Glutamatergic neuron (in vitro differentiated cells): Measurements from ENCODE around the gene CHN2. TPM values are rescaled to one million over a fixed set of nuclear protein-coding genes. Genes with fewer than 3 reads are reported as not detected.
A peak's percentile ranks its signal among the peaks of the same experiment; 100 is the strongest.

ENCODE experiments used
- DNase-seq: peaks from one replicate; pipeline ENCODE4 v3.0.0; 2022
- H3K27ac Mint-ChIP-seq: one replicate; pipeline ENCODE4 v1.8.0; 2020; ENCODE audit warnings: mild to moderate bottlenecking, mixed read lengths, inconsistent platforms; ENCODE audit not compliant: unreplicated experiment
- H3K27me3 Mint-ChIP-seq: one replicate; pipeline ENCODE4 v1.8.0; 2020; ENCODE audit warnings: mild to moderate bottlenecking, moderate library complexity, mixed read lengths, inconsistent platforms; ENCODE audit not compliant: unreplicated experiment
- H3K36me3 Mint-ChIP-seq: one replicate; pipeline ENCODE4 v1.8.0; 2020; ENCODE audit warnings: mild to moderate bottlenecking, mixed read lengths, inconsistent platforms; ENCODE audit not compliant: unreplicated experiment
- H3K4me1 Mint-ChIP-seq: one replicate; pipeline ENCODE4 v1.8.0; 2020; ENCODE audit warnings: mild to moderate bottlenecking, low read depth, mixed read lengths, inconsistent platforms; ENCODE audit not compliant: unreplicated experiment
- H3K4me3 Mint-ChIP-seq: one replicate; pipeline ENCODE4 v1.8.0; 2020; ENCODE audit warnings: mild to moderate bottlenecking, mixed read lengths, inconsistent platforms; ENCODE audit not compliant: unreplicated experiment
- H3K9me3 Mint-ChIP-seq: one replicate; pipeline ENCODE4 v1.8.0; 2020; ENCODE audit warnings: mild to moderate bottlenecking, moderate library complexity, mixed read lengths, inconsistent platforms; ENCODE audit not compliant: unreplicated experiment
- total RNA-seq: library from RNA; stranded (reverse); fragmentation: NEBNext Ultra II Directional; extraction: Animal tissue kit (Norgen Biotek cat#: 25700); gene quantifications from one replicate; pipeline ENCODE4 v1.2.1, GENCODE V29; 2021; ENCODE audit not compliant: unreplicated experiment
- TF ChIP-seq, protein P1 (sequence below): fragments of 200-600 bp; sonication (generic); IDR thresholded peaks from one replicate; pipeline ENCODE4 v1.5.0; 2021; ENCODE audit not compliant: partially characterized antibody, unreplicated experiment

The CHN2 gene
- total RNA-seq, 1 donor from 2014 or later: 63.2 TPM

DNA sequence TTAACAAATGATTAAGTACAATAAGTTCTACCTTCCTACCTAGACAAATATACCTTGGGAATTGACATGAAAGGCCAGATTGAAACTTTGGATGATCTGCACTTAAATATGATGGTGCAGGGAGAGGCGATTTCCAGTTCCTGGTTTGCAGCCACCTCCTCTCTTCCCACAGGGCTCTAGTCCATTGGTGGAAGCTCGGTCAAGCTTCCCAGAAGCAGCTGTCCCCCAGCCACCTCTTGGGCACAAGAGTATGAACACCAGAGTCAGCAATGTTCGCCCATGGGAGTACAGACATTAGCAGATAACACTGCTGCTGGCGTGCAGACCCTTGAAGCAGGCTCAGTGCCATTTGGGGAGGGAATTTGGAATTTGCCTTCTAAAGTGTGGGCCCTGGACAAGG lies 46.8 kb upstream of the CHN2 start:
- no peaks in the 10 kb centered on the region for H3K27me3 Mint-ChIP-seq
- no peak overlapping the region for H3K27ac Mint-ChIP-seq
- H3K4me3 Mint-ChIP-seq: no peak overlapping the region
- TF ChIP-seq, protein P1, sequence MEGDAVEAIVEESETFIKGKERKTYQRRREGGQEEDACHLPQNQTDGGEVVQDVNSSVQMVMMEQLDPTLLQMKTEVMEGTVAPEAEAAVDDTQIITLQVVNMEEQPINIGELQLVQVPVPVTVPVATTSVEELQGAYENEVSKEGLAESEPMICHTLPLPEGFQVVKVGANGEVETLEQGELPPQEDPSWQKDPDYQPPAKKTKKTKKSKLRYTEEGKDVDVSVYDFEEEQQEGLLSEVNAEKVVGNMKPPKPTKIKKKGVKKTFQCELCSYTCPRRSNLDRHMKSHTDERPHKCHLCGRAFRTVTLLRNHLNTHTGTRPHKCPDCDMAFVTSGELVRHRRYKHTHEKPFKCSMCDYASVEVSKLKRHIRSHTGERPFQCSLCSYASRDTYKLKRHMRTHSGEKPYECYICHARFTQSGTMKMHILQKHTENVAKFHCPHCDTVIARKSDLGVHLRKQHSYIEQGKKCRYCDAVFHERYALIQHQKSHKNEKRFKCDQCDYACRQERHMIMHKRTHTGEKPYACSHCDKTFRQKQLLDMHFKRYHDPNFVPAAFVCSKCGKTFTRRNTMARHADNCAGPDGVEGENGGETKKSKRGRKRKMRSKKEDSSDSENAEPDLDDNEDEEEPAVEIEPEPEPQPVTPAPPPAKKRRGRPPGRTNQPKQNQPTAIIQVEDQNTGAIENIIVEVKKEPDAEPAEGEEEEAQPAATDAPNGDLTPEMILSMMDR: no peak
- no peaks in the 10 kb centered on the region for H3K9me3 Mint-ChIP-seq
- no peaks in the 10 kb centered on the region for H3K36me3 Mint-ChIP-seq
- peaks cover 2% of the 10 kb centered on the region for H3K4me1 Mint-ChIP-seq
- no peak for DNase-seq

DNA sequence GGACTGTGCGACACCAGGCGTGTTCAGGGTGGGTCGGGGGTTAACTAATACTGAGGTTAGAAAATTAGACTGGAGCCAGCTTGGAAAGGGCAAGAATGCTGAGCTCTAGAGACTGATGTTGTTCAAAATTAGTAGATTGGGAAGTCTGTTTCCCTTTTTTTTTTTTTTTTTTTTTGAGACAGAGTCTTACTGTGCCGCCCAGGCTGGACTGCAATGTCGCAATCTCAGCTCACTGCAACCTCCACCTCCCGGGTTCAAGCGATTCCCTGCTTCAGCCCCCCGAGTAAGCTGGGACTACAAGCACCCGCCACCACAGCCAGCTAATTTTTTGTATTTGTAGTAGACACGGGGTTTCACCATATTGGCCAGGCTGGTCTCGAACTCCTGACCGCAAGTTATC lies 45.5 kb upstream of the CHN2 start:
- Mint-ChIP-seq H3K36me3 (no peaks in the 10 kb centered on the region), H3K27ac (no peak overlapping the region), H3K4me3 (no peak overlapping the region), H3K4me1 (peaks cover 2% of the 10 kb centered on the region), H3K27me3 (no peaks in the 10 kb centered on the region), H3K9me3 (no peaks in the 10 kb centered on the region)
- TF ChIP-seq, protein P1: no peak
- DNase-seq: no peak

DNA sequence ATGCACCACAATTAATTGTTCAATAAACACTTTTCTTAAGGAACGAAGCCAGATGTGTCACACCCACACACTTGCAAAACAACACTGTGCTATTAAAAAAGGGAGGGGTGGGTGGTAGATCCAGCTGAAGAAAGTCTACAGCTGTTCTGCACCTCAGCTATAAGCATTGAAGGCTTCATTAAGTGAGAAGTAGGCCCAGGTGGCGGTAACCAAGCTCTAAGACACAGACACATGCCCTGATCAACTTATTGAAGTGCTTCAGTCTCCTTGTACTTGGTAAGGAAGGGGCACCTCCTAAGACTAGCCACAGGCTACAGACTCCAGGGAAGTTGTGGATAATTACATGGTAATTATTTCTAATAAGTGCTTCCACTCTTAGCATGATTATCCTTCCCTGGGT lies 43.7 kb upstream of the CHN2 start:
- peaks cover 2% of the 10 kb centered on the region for H3K4me1 Mint-ChIP-seq
- no peak overlapping the region for H3K27ac Mint-ChIP-seq
- DNase-seq: no peak
- TF ChIP-seq, protein P1: no peak
- no peak overlapping the region for H3K4me3 Mint-ChIP-seq
- no peaks in the 10 kb centered on the region for H3K36me3 Mint-ChIP-seq
- H3K27me3 Mint-ChIP-seq: no peaks in the 10 kb centered on the region
- H3K9me3 Mint-ChIP-seq: no peaks in the 10 kb centered on the region

DNA sequence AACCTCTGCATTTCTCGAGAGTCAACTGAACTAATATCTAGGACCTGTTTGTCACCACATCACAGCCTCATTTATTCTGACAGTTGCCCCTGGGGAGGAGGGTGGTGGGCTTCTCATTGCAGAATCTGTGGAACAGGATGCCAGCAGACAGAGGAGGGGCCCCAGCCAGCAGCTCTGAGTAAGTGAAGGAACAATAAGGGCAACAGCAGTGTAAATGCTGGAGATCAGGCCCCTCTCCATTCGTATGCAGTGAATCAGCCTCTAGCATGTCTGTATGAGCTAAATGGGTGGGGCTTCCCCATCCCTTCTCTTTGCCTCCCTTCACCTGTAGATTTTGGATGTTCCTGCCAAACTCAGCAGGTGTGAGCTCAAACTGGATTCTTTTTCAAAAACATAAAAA lies 40.5 kb upstream of the CHN2 start:
- H3K4me3 Mint-ChIP-seq: no peak overlapping the region
- DNase-seq: no peak
- H3K4me1 Mint-ChIP-seq: peaks cover 8% of the 10 kb centered on the region
- TF ChIP-seq, protein P1: no peak
- no peaks in the 10 kb centered on the region for H3K9me3 Mint-ChIP-seq
- no peaks in the 10 kb centered on the region for H3K27me3 Mint-ChIP-seq
- H3K36me3 Mint-ChIP-seq: no peaks in the 10 kb centered on the region
- H3K27ac Mint-ChIP-seq: no peak overlapping the region

DNA sequence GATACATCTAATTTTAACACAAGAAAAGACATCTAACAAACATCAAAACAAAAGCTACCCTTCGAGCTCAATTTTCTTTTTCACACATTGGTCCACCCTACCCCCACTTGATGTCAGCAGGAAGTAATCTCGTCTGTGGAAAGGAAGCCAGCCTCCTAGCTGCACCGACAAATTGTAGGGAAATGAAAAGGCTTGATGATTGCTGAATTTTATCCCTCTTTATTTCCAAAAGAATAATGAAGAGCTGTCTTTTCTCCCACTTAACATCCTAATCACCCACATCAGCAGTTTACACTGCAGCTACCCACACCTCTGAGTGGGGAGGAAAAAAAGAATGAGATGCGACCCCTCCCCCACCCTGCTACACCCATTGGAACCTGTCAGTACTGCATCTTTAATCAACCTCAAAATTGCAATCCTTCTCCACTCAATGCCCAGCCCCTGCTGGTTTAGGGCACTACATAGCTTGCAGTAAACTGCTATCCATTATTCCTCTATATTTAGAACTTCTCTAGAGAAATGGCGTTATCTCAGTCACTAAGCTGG lies 37.6 kb upstream of the CHN2 start:
- Mint-ChIP-seq H3K9me3 (no peaks in the 10 kb centered on the region), H3K27me3 (no peaks in the 10 kb centered on the region), H3K36me3 (no peaks in the 10 kb centered on the region), H3K27ac (no peak overlapping the region), H3K4me1 (peaks cover 13% of the 10 kb centered on the region), H3K4me3 (no peak overlapping the region)
- no peak for DNase-seq
- TF ChIP-seq, protein P1: peak; percentile 50
